Stimulated activated CD4-positive, alpha-beta T cell treated with anti-CD3 and anti-CD28 coated beads, Interleukin-1b, Interleukin-23, amount 100 ng/mL, for 4 hours (primary cell): ENCODE measurements around the gene FRMPD4.

Experiments used
- DNase-seq, 2 donors: peaks; one replicate each; pipeline ENCODE4 v3.0.0-alpha.2; 2020; ENCODE audit warnings: low read depth in 2 of 2

FRMPD4 gene

DNA sequence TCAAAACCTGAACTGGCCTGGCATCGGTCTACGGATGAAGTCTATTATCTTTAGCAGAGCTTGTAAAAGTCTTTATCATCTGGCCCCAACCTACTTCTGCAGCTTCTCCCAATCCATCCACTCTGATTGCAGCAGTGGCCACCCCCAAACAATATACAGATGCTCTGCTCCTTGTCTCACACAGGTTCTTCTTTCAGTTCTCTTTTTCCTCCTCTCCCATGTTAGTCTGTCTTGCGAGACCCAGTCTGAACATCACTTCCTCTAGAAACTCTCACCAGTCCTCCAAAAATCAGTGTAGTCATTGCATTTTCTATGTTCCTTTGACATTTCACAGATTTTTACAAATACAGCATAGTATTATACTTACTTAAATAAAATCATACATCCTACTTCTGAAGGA lies 163.0 kb downstream of the FRMPD4 start:
- no peak for DNase-seq

DNA sequence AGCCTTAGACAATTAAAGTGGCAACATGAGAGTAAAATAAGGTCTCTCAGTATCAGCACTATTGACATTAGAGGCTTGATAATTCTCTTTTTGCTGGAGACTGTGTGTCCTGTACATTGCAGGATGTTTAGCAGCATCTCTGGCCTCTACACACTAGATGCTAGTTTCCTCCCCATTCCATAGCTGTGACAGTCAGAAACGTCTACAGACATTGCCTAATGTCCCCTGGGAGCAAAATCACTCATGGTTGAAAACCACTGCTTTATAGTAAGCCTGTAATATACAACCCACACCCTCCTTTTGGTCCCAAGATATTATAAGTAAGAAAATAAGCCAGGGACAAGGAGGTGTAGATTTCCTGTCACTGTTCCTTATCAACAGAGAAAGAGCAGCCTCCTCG lies 166.0 kb downstream of the FRMPD4 start:
- DNase-seq = no peak

DNA sequence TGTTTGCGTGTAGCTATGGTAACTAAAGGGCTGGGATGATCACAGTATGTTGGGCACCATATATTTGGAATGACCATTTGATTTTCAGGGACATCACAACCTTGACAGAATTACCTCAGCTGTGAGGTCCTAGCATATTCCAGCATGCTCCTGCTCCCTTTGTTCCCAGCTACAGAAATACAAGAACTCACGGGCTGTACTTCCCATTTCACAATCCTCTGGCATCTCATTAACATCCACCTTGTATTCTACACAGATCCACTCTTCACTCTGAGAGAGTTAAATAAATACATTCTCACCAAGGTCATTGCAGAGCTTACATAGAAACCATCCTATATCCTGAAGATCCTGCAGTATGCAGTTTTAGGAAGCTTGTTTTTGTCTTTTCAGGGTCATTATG lies 169.7 kb downstream of the FRMPD4 start:
- no peak for DNase-seq

DNA sequence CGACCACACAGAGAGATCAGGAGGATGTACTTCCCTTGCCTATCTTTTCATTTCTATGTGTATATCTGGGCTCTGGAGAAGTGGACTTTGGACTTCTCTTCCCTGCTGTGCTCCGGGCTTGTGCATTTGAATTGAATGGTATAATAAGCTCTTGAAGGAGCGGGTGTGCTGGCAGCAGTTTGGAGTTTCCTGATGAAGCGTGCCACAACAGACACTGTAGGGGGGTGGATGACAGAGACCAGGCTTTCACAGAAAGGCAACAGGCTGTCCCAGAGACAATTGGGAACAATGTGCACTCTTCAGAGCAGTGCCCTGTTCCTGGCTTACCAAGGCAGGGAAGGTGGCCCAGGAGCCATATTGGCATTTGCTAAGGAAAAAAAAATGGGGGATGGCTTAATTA lies 170.1 kb downstream of the FRMPD4 start:
- DNase-seq = no peak

DNA sequence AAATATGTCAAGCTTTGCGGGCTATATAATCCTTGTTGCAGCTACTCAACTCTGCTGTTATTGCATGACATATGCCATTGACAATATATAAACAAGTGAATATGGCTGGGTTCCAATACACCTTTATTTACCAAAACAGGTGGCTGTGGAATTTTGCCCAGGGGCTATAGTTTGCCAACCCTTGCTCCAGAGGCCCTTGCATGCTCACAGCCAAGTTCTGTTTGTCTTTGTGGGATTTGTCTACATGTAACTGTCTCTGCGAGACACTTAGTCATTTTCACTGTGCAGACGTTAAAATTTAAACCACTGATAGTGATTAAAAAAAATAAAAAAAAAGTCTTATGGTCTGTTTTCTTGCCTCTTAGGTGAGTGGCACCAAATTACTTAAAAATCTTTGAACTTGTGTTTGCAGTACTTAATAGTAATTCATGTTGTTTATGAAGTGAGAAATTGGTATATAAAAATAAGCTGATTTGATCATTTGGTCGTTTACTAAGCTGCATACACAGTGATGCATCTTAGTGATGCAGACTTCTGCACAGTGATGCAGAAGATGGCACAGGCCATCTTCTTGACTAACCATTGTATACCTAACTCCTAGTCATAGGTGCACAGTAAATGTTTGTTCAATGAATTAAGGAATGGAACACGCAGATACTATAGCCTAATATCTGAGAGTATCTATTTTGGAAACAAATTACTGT lies 170.9 kb downstream of the FRMPD4 start:
- DNase-seq = no peak

DNA sequence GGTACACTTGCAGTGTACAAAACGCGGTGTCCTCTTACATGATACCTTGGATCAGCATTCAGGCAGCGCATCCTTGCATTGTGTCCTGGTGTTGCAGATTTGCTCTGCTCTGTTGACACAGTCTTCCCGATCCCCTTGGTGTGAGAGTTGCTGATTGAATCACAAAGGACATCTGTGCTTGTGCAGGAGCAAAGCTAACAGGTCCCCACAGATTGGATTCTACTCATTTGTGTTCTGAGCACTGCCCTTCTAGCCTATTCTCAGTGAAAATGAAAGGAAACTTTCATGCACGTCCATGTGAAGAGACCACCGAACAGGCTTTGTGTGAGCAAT lies 171.4 kb downstream of the FRMPD4 start:
- no peak for DNase-seq

DNA sequence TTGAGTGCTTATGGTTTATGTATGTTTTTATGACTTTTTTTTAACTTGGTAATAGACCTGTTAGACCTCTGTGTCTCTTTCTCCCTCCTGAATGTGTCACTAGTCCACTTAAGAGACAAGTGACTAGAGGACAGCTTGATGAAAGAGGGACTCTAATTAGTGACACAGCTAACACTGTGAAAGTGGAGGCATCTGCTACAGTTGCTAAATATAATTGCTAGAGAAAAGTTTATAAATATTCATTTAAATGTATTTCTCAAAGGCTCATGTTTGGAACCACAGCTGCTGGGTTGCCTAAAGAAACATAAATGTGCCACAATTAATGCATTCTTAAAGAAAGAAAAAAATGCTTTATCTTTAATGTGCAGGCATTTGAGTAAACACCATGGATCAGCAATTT lies 176.4 kb downstream of the FRMPD4 start:
- no peak for DNase-seq

DNA sequence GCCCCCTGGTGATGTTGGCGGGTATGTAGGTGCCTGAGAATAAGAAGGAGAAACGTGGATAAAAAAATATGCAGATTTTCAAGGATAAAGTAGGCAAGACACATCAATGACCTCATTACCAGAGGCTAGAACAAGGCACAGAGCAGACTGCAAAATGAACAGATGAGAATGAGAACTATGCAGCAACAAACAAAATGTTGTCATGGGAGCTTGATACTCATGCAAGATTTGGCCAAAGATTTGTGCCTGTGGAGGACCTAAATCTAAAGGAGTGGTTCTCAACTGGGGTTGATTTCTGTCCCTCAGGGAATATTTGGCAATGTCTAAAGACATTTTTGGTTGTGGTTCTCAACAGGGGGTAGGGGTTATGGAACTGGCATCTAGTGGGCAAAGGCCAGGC lies 177.3 kb downstream of the FRMPD4 start:
- no peak for DNase-seq

DNA sequence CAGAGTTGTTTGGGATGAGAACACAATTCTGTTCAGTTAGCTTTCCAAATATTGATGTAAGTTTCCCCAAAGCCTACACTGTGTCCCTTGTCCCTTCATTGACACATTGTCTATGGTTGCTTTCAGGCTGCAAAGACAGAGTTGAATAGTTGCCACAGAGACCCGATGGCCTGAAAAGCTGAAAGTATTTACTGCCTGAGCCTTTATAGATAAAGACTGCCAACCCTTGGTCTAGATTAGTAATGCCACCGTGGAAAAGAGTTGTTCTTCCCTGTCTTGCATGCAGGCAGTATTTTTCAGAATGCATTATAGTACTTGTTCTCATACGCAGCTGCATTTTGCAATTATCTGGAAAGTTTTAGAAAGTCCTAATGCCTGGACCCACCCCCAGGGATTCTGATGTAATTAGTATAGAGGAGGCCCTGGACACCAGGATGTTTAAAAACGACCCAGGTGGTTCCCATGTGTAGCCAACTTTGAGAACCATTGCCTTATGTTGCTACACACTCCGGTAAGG lies 180.8 kb downstream of the FRMPD4 start:
- no peak for DNase-seq

DNA sequence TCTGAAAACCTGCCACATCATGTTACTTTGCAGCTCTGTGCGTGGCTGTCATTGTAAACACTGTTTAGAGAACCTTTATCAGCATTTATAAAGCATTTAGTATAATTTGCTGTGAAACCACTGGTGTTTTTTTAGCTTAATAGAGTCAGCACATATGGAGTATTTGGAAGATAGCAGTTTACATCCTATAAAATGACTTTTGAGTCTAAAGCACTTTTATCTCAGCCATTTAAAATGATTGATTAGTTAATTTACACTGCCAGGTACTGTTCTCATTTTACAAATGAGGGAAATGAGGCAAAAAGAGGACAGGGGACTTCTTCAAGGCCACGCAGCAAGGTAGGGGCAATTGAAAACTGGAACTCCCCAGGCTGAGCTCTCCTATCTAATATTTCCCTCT lies 181.7 kb downstream of the FRMPD4 start:
- DNase-seq = no peak

DNA sequence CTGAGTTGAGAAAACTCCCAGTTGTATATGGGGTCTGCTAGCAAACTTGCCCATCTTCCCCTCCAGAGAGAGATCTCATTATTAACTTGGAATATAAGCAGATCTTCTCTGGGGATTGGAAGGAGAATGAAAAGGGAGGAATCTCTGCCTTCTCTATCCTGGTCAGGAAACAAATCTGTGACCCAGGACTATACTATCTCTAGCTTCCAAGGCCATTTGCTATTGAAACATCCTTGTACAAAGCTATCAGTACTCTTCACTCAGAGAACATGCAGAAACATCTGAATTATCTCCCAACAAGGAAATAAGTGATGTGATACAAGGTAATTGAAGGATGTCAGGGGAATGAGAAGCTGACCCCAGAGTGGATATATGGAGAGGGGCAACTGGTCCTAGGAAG lies 183.8 kb downstream of the FRMPD4 start:
- no peak for DNase-seq

DNA sequence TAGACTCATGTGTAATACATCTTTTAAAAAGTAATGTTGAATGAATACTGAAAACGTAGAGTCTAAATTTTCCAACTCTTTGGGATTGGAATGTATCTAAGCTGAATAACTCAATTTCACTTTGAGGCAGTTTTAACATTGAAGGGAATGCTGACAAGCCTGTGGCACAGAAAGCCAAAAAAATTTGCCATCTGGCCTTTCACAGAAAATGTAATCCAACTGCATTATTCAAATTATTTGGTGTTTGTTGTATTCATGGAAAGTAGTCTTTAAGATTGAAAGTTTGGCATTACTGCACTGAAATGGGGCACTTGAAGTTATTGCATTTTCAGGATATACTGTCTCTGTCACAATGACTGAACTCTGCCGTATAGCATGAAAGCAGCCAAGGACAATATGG lies 186.9 kb downstream of the FRMPD4 start:
- DNase-seq = no peak

DNA sequence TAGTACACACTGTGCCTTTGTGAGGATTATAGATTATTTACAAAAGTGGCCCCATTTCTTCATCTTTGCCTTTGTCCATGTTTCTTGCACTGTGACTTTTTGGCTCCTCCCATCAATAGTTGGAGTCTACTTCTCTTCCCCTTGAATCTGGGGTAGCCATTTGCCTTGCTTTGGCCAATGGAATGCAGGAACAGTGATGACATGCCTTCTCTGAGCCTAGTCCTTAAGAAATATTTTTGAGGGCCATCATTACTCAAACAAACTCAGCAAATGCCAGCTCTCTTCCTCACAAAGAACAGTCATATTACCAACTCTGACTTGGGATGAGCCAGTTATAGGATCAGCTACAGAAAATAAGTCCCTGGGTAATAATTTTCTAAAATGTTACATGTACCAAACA lies 189.6 kb downstream of the FRMPD4 start:
- no peak for DNase-seq

DNA sequence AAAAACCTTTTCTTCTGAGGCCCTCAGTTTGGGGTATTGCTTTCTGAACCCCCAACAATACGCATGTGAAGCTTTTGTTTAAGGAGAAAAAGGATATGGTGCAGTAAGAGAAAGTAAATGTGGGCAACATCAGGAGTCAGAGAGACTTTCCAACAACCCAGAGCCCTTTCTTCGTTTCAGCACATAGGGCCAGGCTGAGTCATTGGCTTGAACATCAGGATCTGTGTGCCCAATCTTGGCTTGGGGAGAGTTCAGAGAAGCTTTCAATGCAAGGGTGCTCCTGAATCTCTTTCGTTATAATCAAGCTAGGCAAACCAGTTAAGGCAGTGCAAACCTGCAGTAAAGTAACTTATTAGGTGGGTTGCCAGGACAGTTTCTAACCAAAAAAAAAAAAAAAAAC lies 191.2 kb downstream of the FRMPD4 start:
- DNase-seq = no peak

DNA sequence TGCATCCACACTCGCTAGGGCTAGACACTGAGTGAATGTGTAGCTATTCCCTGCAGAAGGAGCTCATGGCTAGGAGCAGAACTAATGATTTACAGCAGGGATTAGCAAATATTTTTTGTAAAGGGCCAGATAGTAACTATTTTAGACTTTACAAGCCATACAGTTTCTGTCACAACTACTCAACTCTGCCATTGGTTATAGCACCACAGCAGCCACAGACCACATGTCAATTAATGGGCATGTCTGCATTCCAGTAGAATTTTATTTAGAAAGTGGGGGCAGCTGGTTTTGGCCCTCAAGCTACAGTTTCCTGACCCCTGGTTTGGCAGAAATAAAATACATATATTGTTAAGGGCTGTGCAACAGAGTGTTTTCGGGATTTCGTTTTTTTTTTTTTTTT lies 192.6 kb downstream of the FRMPD4 start:
- DNase-seq = no peak

DNA sequence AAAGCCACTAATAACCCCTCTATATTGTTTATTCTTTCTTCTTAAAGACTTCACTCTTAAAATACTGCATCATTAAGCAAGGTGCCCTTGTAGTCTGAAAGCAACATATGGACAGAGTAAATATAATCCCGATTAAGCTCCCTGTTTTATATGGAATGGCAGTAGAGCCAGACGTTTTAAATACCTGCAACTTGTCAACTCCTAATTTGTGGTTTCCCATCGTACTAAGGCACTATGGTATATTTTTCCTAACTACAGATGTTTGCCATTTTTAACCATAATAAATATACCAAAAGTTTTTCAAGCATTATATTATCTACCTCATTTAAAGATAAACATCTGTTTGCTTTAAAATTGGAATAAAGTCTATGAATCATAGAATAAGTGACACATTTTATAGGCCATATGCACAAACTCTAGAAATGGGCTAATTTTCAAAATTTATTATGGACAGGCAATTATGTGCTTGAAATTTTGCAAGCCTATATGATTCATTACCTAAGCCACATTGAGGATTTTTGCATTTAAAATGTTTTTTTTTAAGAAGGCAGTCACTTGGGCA lies 194.6 kb downstream of the FRMPD4 start:
- DNase-seq = no peak

DNA sequence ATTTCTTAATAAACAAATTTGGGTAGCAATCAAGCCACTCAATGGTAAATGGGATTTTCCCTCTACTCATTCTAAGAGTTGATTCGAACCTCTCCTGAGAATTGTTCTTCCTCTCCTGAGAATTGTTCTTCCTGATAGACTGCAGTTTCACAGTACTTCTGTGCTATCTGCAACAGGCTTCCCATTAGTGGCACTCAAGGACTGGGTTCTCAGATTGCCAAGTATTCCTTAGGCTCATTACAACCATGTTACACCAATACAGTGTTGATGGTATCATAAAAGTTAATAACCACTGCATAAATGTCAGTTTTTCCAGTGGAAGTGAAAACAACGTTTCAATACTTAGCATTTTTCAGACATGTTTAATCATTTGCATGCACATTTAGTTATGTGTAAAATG lies 201.6 kb downstream of the FRMPD4 start:
- DNase-seq = no peak

DNA sequence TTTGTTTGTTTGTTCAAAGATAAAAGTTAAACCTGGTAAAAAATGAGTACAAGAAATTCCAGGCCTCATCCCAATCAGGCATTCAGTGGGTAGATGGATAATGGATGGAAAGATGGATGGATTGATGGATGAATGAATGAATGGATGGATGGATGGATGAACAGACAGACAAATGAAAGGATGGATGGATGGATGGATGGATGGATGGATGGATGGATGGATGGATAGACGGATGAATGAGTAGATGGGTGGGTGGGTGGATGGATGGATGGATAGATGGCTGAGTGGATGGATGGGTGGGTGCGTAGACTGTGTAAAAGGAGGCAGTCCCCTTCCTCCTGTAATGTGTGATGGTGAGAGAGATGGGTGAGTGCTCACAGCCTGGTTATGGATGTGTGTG lies 206.7 kb downstream of the FRMPD4 start:
- DNase-seq = no peak

DNA sequence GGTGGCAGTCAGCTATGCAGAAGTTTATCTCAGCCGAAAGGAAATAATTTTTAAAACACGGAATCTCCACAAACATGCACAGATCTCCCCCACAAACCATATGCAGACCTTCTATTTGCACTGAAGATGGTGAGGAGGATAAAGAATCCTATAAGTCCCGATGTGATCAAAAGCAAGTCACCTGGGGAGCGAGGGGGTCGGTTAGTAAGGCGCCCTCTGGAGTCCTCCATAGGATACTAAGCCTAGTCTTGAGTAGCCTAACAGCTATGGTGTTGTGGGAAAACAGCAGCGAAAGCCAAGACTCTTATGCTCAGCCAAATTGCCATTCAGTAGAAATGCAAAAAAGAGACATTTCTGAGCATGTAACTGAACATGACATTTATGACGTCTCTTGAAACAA lies 210.9 kb downstream of the FRMPD4 start:
- DNase-seq = no peak

DNA sequence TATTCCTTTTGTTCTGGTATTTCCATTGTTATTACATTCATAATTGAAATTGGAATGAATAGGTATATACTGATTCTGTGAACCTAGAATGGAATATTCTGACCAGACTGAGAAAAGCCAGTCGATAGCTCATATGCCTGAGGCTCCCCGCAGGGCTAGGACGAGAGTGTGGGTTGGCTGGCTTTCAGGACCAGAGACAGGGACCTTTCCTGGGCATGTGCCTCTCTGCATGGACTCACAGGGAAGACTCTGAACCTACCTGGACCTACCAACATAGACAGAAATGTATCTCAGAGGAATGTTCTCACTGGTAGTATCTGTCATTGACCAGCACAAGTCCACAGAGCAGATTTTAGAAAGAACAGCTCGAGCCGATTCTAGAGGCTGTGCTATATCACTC lies 214.6 kb downstream of the FRMPD4 start:
- DNase-seq = no peak

DNA sequence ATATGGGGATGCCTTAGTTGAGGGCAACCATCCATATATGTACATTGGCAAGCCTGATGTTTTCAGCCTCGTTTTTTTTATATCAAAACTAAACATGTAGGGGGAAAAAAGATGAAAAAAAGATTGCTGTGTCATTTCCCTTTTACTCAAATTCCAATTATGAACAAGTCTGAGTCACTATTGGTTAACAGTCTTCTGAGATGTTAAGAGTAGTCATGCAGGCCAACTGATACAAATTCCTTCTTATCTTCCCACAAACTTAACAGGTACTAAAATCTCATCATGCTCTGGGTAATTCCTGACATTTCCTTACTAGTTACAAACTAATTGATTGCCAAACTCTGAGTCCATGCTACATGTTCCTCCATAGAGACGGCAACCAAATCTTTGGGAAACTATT lies 222.1 kb downstream of the FRMPD4 start:
- DNase-seq = no peak

DNA sequence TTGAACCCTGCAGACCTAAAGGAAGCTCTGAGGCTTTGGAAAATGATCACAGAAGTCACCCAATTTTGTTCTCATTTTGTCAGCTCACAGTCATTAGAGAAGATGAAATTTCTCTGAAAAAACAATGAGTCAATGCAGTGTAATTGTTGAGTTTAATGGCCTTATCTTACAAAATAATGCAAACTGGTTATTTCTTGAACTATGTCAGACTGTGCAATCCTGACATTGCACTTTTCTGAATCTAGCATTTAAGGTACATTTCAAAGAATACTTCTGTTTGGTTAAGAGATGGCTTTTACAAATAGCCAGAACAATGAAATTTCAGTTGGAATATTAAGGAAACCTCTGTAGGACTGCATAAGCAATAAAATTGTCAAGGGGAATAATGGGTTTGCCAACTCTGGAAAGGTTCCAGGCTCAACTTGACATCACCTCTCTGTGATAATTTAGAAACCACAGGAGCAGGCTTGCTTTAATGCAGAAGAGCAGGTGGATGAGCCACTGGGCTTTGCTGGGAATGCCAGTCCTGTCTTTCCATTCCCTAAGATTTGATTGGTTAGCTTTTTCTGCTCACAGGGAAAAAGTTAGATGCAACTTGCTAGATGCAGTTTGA lies 222.8 kb downstream of the FRMPD4 start:
- DNase-seq = no peak

DNA sequence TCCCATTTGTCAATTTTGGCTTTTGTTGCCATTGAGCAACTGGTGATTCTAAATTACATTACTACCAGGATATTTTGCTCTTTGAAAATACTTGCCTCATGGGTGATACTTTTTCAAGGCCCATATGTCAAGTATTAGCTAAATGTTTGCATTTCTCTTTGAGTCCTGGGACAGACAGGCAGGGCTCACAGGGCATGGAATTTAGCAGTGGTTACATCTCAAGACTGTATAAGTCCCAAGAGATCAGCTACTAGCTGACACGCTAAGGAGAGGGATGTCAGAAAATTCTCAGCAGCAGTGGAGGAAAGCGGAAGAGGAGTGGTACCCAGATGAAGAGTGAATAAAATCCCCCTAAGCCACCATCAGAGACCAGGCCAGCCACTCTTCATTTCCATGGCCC lies 224.9 kb downstream of the FRMPD4 start:
- no peak for DNase-seq

DNA sequence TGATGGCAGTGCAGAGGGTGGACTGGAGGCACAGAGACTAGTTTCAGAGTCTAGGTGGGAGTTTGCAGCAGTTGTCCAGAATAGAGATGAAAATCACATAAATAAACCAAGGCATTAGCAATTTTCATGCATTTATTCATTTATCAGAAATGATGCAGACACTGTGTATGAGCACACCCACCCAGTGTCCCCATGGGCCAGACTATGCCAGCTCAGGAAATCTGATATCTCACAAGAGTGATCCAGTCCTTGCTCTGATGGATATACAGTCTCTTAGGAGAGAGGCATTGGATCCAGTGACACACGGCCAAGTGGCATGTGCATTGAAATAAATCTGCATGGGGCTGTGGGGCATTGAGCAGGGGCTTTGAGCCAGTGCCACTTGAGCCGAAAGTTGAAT lies 228.2 kb downstream of the FRMPD4 start:
- no peak for DNase-seq
